H9 (cell line): ENCODE results near the gene DUS4L. TPM values are rescaled to one million over a fixed set of nuclear protein-coding genes. Genes with fewer than 3 reads are reported as not detected.

Experiments used
- DNase-seq: peaks from one replicate; pipeline ENCODE4 v3.0.0-alpha.2; 2017
- H2AFZ ChIP-seq: one replicate; pipeline ENCODE4 v1.6.1; 2013; ENCODE audit warnings: mild to moderate bottlenecking, low read length, control low read depth, moderate library complexity
- H2AK5ac ChIP-seq: 2 replicates; pipeline ENCODE4 v1.6.1; 2013; ENCODE audit warnings: low read length, control low read depth, mixed read lengths; ENCODE audit not compliant: insufficient read length
- H2BK120ac ChIP-seq: one replicate; pipeline ENCODE4 v1.6.1; 2013; ENCODE audit warnings: low read depth, mild to moderate bottlenecking, low read length, control low read depth, inconsistent platforms; ENCODE audit not compliant: poor library complexity, severe bottlenecking
- H2BK12ac ChIP-seq: 2 replicates; pipeline ENCODE4 v1.6.1; 2013; ENCODE audit warnings: low read length, control low read depth, mixed read lengths, low read depth; ENCODE audit not compliant: insufficient read length
- H2BK15ac ChIP-seq: 2 replicates; pipeline ENCODE4 v1.6.1; 2013; ENCODE audit warnings: low read depth, low read length, control low read depth
- H2BK20ac ChIP-seq: one replicate; pipeline ENCODE4 v1.6.1; 2013; ENCODE audit warnings: low read depth, mild to moderate bottlenecking, low read length, control low read depth, inconsistent platforms; ENCODE audit not compliant: poor library complexity, severe bottlenecking
- H2BK5ac ChIP-seq: 2 replicates; pipeline ENCODE4 v1.6.1; 2013; ENCODE audit warnings: low read length, control low read depth, mixed read lengths; ENCODE audit not compliant: insufficient read length
- H3K14ac ChIP-seq: 2 replicates; pipeline ENCODE4 v1.6.1; 2013; ENCODE audit warnings: low read length, control low read depth; ENCODE audit not compliant: insufficient read depth
- H3K18ac ChIP-seq: 2 replicates; pipeline ENCODE4 v1.6.1; 2013; ENCODE audit warnings: low read depth, mild to moderate bottlenecking, mixed read lengths, low read length, control low read depth; ENCODE audit not compliant: insufficient read length
- H3K23ac ChIP-seq: 2 replicates; pipeline ENCODE4 v1.6.1; 2013; ENCODE audit warnings: low read length, control low read depth, mixed read lengths, low read depth; ENCODE audit not compliant: insufficient read length
- H3K23me2 ChIP-seq: 2 replicates; pipeline ENCODE4 v1.6.1; 2013; ENCODE audit warnings: low read depth, mild to moderate bottlenecking, mixed read lengths, low read length, control low read depth; ENCODE audit not compliant: insufficient read length, poor library complexity, severe bottlenecking
- H3K27ac ChIP-seq: 2 replicates; pipeline ENCODE4 v1.5.1; 2013; ENCODE audit warnings: low read length, control low read depth, mixed read lengths, low read depth; ENCODE audit not compliant: insufficient read length
- H3K27me3 ChIP-seq: 2 replicates; pipeline ENCODE4 v1.6.1; 2013; ENCODE audit warnings: low read length, control low read depth, inconsistent platforms; ENCODE audit not compliant: insufficient read depth
- H3K4ac ChIP-seq: 2 replicates; pipeline ENCODE4 v1.6.1; 2013; ENCODE audit warnings: low read depth, mild to moderate bottlenecking, control low read depth, inconsistent platforms, low read length, moderate library complexity
- H3K4me1 ChIP-seq: 2 replicates; pipeline ENCODE4 v1.6.1; 2013; ENCODE audit warnings: low read length, control low read depth, inconsistent platforms; ENCODE audit not compliant: insufficient read depth
- H3K4me2 ChIP-seq: 2 replicates; pipeline ENCODE4 v1.6.1; 2013; ENCODE audit warnings: low read length, control low read depth, mixed read lengths; ENCODE audit not compliant: insufficient read length, insufficient read depth
- H3K56ac ChIP-seq: 2 replicates; pipeline ENCODE4 v1.6.1; 2013; ENCODE audit warnings: low read depth, mild to moderate bottlenecking, mixed read lengths, low read length, control low read depth; ENCODE audit not compliant: insufficient read length
- H3K79me1 ChIP-seq: 2 replicates; pipeline ENCODE4 v1.6.1; 2013; ENCODE audit warnings: low read depth, mild to moderate bottlenecking, moderate library complexity, low read length, control low read depth, inconsistent platforms; ENCODE audit not compliant: insufficient read depth, poor library complexity, severe bottlenecking
- H3K79me2 ChIP-seq: 2 replicates; pipeline ENCODE4 v1.6.1; 2013; ENCODE audit warnings: low read length, control low read depth, inconsistent platforms; ENCODE audit not compliant: insufficient read depth
- H3K9ac ChIP-seq: 2 replicates; pipeline ENCODE4 v1.6.1; 2013; ENCODE audit warnings: low read length, control low read depth, mixed read lengths; ENCODE audit not compliant: insufficient read length; ENCODE audit errors: extremely low read depth
- H3K9me3 ChIP-seq: one replicate; pipeline ENCODE4 v1.6.1; 2013; ENCODE audit warnings: low read depth, low read length, inconsistent platforms; ENCODE audit not compliant: control insufficient read depth
- H3T11ph ChIP-seq: one replicate; pipeline ENCODE4 v1.6.1; 2013; ENCODE audit warnings: mild to moderate bottlenecking, low read length, control low read depth, inconsistent platforms
- H4K20me1 ChIP-seq: one replicate; pipeline ENCODE4 v1.6.1; 2013; ENCODE audit not compliant: control insufficient read depth, insufficient read length, insufficient read depth
- H4K5ac ChIP-seq: 2 replicates; pipeline ENCODE4 v1.6.1; 2013; ENCODE audit warnings: low read depth, mild to moderate bottlenecking, mixed read lengths, low read length, control low read depth; ENCODE audit not compliant: insufficient read length
- H4K8ac ChIP-seq: replicated peaks from 2 replicates; pipeline ENCODE4 v1.6.1; 2013; ENCODE audit warnings: low read length, control low read depth, mixed read lengths, low read depth; ENCODE audit not compliant: insufficient read length
- H4K91ac ChIP-seq: 2 replicates; pipeline ENCODE4 v1.6.1; 2013; ENCODE audit warnings: low read depth, mild to moderate bottlenecking, moderate library complexity, mixed read lengths, low read length, control low read depth; ENCODE audit not compliant: insufficient read length
- H3K27ac Mint-ChIP-seq, 3 experiments: 2 replicates in 2 of 3; 3 replicates in 1 of 3; pipeline ENCODE4 v1.8.0; 2020 to 2021; ENCODE audit warnings: mixed read lengths in 3 of 3, mild to moderate bottlenecking in 1 of 3, moderate library complexity in 1 of 3
- H3K27me3 Mint-ChIP-seq: 2 replicates; pipeline ENCODE4 v1.8.0; 2021; ENCODE audit warnings: low read depth, mild to moderate bottlenecking, moderate library complexity, mixed read lengths
- H3K36me3 Mint-ChIP-seq, 3 experiments: 2 replicates in 2 of 3; 3 replicates in 1 of 3; pipeline ENCODE4 v1.8.0; 2020 to 2021; ENCODE audit warnings: low read depth in 3 of 3, mixed read lengths in 3 of 3; ENCODE audit not compliant: insufficient read depth in 1 of 3
- H3K4me1 Mint-ChIP-seq, 2 experiments: 2 replicates each; pipeline ENCODE4 v1.8.0; 2020; ENCODE audit warnings: mixed read lengths in 2 of 2
- H3K4me3 Mint-ChIP-seq, 2 experiments: 2 replicates in 1 of 2; 3 replicates in 1 of 2; pipeline ENCODE4 v1.8.0; 2020 to 2021; ENCODE audit warnings: mild to moderate bottlenecking in 2 of 2, mixed read lengths in 2 of 2, moderate library complexity in 1 of 2
- H3K9me3 Mint-ChIP-seq, 2 experiments: 2 replicates in 1 of 2; 3 replicates in 1 of 2; pipeline ENCODE4 v1.8.0; 2020; ENCODE audit warnings: mild to moderate bottlenecking in 2 of 2, mixed read lengths in 2 of 2, moderate library complexity in 1 of 2
- total RNA-seq: library from RNA; stranded (reverse); gene quantifications from 2 replicates; pipeline ENCODE4 v1.2.1, GENCODE V29; 2021
- TF ChIP-seq, protein P1 (sequence below): fragments of 200-600 bp; sonication (generic); conservative IDR thresholded peaks from 3 replicates; pipeline ENCODE4 v1.8.0; 2021; ENCODE audit warnings: antibody characterized with exemption, mild to moderate bottlenecking

Gene DUS4L
- total RNA-seq, 1 experiment from 2014 or later = 10.8 TPM

DNA sequence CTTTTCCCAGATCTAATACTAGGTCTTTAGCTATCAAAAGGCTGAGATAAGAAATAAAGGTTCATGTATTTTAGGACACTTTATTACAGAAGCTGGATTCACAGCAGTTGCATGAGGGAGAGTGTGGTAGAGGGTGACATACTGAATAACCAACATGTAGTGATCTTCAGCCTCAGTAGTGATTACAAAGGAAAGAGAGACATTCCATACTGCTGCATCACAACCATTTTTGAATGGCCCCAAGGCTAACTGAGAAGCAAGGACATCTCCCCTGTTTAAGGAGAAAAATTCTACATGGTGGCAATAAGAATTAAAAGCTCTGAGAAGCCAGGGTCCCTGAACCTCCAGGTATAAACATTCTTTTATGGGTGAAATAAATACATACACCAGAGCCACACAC, 35.3 kb upstream of the DUS4L start:
- no peak overlapping the region for H3K4ac ChIP-seq
- no peak for DNase-seq
- Mint-ChIP-seq H3K9me3 (no peaks in the 10 kb centered on the region), H3K36me3 (peaks cover 0 to 12% (median 11%) of the 10 kb centered on the region in 3 experiments; a peak in 6 of 7 replicates), H3K27ac (no peak overlapping the region), H3K4me1 (peaks cover 11 to 13% of the 10 kb centered on the region in 2 experiments), H3K27me3 (no peaks in the 10 kb centered on the region), H3K4me3 (no peak overlapping the region)
- no peak overlapping the region for H4K8ac ChIP-seq
- H3K14ac ChIP-seq = no peak overlapping the region
- H3K27ac ChIP-seq = no peak overlapping the region
- H3K56ac ChIP-seq = no peak overlapping the region
- H4K91ac ChIP-seq = no peak overlapping the region
- no peak overlapping the region for H2BK120ac ChIP-seq
- H3K9me3 ChIP-seq = no peaks in the 10 kb centered on the region
- H4K5ac ChIP-seq = no peak overlapping the region
- no peak overlapping the region for H3K23ac ChIP-seq
- H3K79me2 ChIP-seq = no peaks in the 10 kb centered on the region; the same call in 1 of the 2 replicates
- no peaks in the 10 kb centered on the region for H3K79me1 ChIP-seq
- H2BK12ac ChIP-seq = no peak overlapping the region
- H3K4me1 ChIP-seq = no peaks in the 10 kb centered on the region; the same call in 1 of the 2 replicates
- TF ChIP-seq, protein P1, sequence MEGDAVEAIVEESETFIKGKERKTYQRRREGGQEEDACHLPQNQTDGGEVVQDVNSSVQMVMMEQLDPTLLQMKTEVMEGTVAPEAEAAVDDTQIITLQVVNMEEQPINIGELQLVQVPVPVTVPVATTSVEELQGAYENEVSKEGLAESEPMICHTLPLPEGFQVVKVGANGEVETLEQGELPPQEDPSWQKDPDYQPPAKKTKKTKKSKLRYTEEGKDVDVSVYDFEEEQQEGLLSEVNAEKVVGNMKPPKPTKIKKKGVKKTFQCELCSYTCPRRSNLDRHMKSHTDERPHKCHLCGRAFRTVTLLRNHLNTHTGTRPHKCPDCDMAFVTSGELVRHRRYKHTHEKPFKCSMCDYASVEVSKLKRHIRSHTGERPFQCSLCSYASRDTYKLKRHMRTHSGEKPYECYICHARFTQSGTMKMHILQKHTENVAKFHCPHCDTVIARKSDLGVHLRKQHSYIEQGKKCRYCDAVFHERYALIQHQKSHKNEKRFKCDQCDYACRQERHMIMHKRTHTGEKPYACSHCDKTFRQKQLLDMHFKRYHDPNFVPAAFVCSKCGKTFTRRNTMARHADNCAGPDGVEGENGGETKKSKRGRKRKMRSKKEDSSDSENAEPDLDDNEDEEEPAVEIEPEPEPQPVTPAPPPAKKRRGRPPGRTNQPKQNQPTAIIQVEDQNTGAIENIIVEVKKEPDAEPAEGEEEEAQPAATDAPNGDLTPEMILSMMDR = no peak
- no peak overlapping the region for H2BK15ac ChIP-seq
- H3K9ac ChIP-seq = no peak overlapping the region
- no peak overlapping the region for H3K18ac ChIP-seq
- H2AK5ac ChIP-seq = no peak overlapping the region
- H3K4me2 ChIP-seq = no peak overlapping the region
- no peak overlapping the region for H2AFZ ChIP-seq
- no peaks in the 10 kb centered on the region for H4K20me1 ChIP-seq
- H2BK5ac ChIP-seq = no peak overlapping the region
- no peak overlapping the region for H2BK20ac ChIP-seq
- H3K27me3 ChIP-seq = no peaks in the 10 kb centered on the region
- no peak overlapping the region for H3T11ph ChIP-seq
- no peaks in the 10 kb centered on the region for H3K23me2 ChIP-seq
